GM21381 (cell line): ENCODE measurements around the gene ANKUB1.
A peak's percentile ranks its signal among the peaks of the same experiment; 100 is the strongest.
"Not testable (repeated sequence)": the region's sequence is repeated elsewhere in the genome, so short reads cannot be mapped to it uniquely, and the experiment has no call there.

ENCODE experiments used
- ATAC-seq: cut with Tn5 transposase; IDR thresholded peaks from one replicate; pipeline ENCODE4 v1.9.1; 2021; ENCODE audit warnings: mild to moderate bottlenecking, moderate library complexity; ENCODE audit not compliant: unreplicated experiment

The ANKUB1 gene

GRCh38 chr3:149792452-149793270 is at the start of gene ANKUB1:
Gene ANKUB1, minus strand, starts transcription at chr3:149792554. Its CDS starts 188 bp downstream, at chr3:149792366.
- ATAC-seq = no peak

- ATAC-seq = no peak
Observed at GRCh38 chr3:149839896-149840295, 47.5 kb upstream of the ANKUB1 start.

- not testable (repeated sequence) for ATAC-seq
Observed at GRCh38 chr3:149839469-149839868, 47.1 kb upstream of the ANKUB1 start.

GRCh38 chr3:149838491-149838890 is 46.1 kb upstream of the ANKUB1 start:
- ATAC-seq = not testable (repeated sequence)

GRCh38 chr3:149833241-149833640 is 40.9 kb upstream of the ANKUB1 start:
- no peak for ATAC-seq

- ATAC-seq = no peak
Observed at GRCh38 chr3:149832086-149832485, 39.7 kb upstream of the ANKUB1 start.

- ATAC-seq = no peak
Observed at GRCh38 chr3:149831321-149831720, 39.0 kb upstream of the ANKUB1 start.

GRCh38 chr3:149830902-149831301 is 38.5 kb upstream of the ANKUB1 start:
- no peak for ATAC-seq

- not testable (repeated sequence) for ATAC-seq
Observed at GRCh38 chr3:149829631-149830030, 37.3 kb upstream of the ANKUB1 start.

- ATAC-seq = no peak
Observed at GRCh38 chr3:149828390-149828789, 36.0 kb upstream of the ANKUB1 start.

GRCh38 chr3:149826636-149827035 is 34.3 kb upstream of the ANKUB1 start:
- no peak for ATAC-seq

GRCh38 chr3:149820183-149820582 is 27.8 kb upstream of the ANKUB1 start:
- ATAC-seq = no peak

- ATAC-seq = no peak
Observed at GRCh38 chr3:149819432-149819831, 27.1 kb upstream of the ANKUB1 start.

GRCh38 chr3:149816986-149817385 is 24.6 kb upstream of the ANKUB1 start:
- no peak for ATAC-seq

- no peak for ATAC-seq
Observed at GRCh38 chr3:149816311-149816710, 24.0 kb upstream of the ANKUB1 start.

GRCh38 chr3:149815728-149816127 is 23.4 kb upstream of the ANKUB1 start:
- ATAC-seq = no peak

- ATAC-seq = no peak
Observed at GRCh38 chr3:149815321-149815720, 23.0 kb upstream of the ANKUB1 start.

GRCh38 chr3:149813367-149814281 is 21.3 kb upstream of the ANKUB1 start:
- ATAC-seq = peak; percentile 16

GRCh38 chr3:149812606-149813366 is 20.4 kb upstream of the ANKUB1 start, which contains the start of gene RNF13:
Gene RNF13, plus strand, starts transcription at chr3:149813215. Its CDS starts 32,812 bp downstream, at chr3:149846027.
- ATAC-seq = peak; percentile 91

- no peak for ATAC-seq
Observed at GRCh38 chr3:149812165-149812605, 19.8 kb upstream of the ANKUB1 start.

GRCh38 chr3:149810846-149811245 is 18.5 kb upstream of the ANKUB1 start:
- no peak for ATAC-seq
